ENCODE results near the gene ARID1B.

ARID1B gene

DNA sequence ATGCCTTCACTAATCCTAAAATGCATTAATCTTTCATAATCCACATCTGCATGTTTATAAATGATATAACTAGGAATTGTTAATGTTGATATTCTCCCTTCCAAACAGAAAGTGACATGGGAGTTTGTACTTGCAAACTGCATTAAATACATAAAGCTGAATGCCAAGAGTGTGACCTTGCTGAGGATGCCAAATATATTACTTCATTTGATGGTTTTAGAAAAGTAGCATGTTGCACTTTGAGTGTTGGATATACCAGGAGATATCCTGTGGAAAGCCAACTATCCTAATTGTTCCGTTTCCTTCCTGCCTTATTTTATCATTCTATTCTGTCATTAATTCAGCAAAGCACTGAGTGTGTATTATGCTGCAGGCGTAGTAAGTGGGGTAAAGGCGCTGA is 316.4 kb downstream of the ARID1B start:
- Histone ChIP-seq H3K4me3 (ENCODE audit: low read depth, low read length) (no peak overlapping the region), H3K27ac (no peak overlapping the region), H3K27me3 (replicated peaks) (no peaks in the 10 kb centered on the region), H3K36me3 (replicated peaks) (no peaks in the 10 kb centered on the region)
- in situ Hi-C loops (cut with HindIII; ENCODE audit: low pct_ligation_motif_present, low sequenced_read_pairs) = no loop called here
- no peak for TF ChIP-seq CTCF (IDR thresholded peaks at IDR 0.05; ENCODE audit: low read depth, low read length, missing control alignments)
- no peak for DNase-seq

DNA sequence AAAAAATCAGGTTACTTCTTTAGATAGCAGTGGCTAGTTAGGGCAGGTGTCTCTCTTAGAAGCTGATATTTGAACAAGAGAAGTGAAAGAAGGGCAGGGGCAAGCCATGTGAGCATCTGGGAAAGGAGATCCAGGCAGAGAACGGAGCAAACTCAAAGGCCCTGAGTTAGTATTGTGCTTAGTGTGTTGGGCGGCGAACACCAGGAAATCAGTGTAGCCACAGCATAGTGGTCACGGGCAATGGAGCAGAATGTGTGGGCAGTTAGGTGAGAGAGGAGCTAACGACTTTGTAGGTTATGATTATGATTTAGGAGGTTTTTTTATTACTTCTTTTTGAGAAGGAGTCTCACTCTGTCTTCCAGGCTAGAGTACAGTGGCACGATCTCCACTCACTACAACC is 316.9 kb downstream of the ARID1B start:
- DNase-seq = no peak
- no peak for TF ChIP-seq CTCF (IDR thresholded peaks at IDR 0.05; ENCODE audit: low read depth, low read length, missing control alignments)
- Histone ChIP-seq H3K36me3 (replicated peaks) (no peaks in the 10 kb centered on the region), H3K4me3 (ENCODE audit: low read depth, low read length) (no peak overlapping the region), H3K27me3 (replicated peaks) (no peaks in the 10 kb centered on the region), H3K27ac (no peak overlapping the region)
- in situ Hi-C loops (cut with HindIII; ENCODE audit: low pct_ligation_motif_present, low sequenced_read_pairs) = no loop called here

- in situ Hi-C loops (cut with HindIII; ENCODE audit: low pct_ligation_motif_present, low sequenced_read_pairs) = no loop called here
- no peak for DNase-seq
- no peaks in the 10 kb centered on the region for H3K27me3 ChIP-seq (replicated peaks)
Observed at GRCh38 chr6:157095084-157095483, 317.9 kb downstream of the ARID1B start.

DNA sequence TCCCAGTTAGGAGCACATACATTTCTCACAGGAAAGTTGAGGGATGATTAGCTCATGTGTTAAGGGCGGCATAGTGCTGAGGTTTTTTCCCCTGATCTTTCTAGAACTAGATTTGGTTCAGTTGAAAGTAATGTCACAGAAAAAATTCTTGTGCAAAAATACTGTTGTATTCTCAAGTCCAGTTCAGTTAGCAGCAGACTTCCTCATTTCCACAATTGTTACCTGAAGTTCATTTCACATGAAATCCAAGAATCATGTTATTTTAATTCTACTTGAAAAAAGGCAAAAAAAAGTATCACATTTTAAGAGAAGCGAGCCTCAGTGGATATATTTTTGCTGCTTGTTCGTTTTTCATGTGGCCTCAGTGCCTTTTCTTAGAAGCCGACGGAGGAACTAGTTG is 318.4 kb downstream of the ARID1B start:
- in situ Hi-C loops (cut with HindIII; ENCODE audit: low pct_ligation_motif_present, low sequenced_read_pairs) = no loop called here
- no peaks in the 10 kb centered on the region for H3K36me3 ChIP-seq (replicated peaks)
- no peak for TF ChIP-seq CTCF (IDR thresholded peaks at IDR 0.05; ENCODE audit: low read depth, low read length, missing control alignments)
- no peak for DNase-seq
- no peak overlapping the region for H3K27ac ChIP-seq
- no peaks in the 10 kb centered on the region for H3K27me3 ChIP-seq (replicated peaks)
- H3K4me3 ChIP-seq (ENCODE audit: low read depth, low read length) = no peak overlapping the region

More at GRCh38 chr6:157095084-157095483, 317.9 kb downstream of the ARID1B start:
- Histone ChIP-seq H3K4me3 (ENCODE audit: low read depth, low read length) (no peak overlapping the region), H3K36me3 (replicated peaks) (no peaks in the 10 kb centered on the region), H3K27ac (no peak overlapping the region)
- no peak for TF ChIP-seq CTCF (IDR thresholded peaks at IDR 0.05; ENCODE audit: low read depth, low read length, missing control alignments)

DNA sequence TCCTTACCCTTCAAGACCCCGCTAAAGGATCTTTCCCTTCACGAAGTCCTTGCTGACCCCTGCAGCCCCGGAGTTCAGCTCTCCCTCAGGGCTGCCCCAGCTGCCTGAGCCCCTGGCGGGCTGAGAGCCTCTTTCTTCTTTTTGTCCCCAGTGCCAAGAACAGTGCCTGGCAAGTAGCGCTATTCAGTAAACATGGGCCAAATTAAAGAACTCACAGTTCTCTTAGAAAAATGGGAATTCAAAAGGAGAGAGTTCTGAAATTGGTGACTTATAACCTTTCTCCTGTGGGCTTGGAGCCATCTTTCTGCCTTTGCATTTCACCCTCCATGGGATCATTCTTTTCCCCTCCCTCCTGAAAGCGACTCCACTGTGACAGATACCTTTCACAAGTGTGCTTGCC is 318.9 kb downstream of the ARID1B start:
- no peak for TF ChIP-seq CTCF (IDR thresholded peaks at IDR 0.05; ENCODE audit: low read depth, low read length, missing control alignments)
- H3K36me3 ChIP-seq (replicated peaks) = no peaks in the 10 kb centered on the region
- DNase-seq = no peak
- in situ Hi-C loops (cut with HindIII; ENCODE audit: low pct_ligation_motif_present, low sequenced_read_pairs) = no loop called here
- H3K4me3 ChIP-seq (ENCODE audit: low read depth, low read length) = no peak overlapping the region
- H3K27me3 ChIP-seq (replicated peaks) = no peaks in the 10 kb centered on the region
- no peak overlapping the region for H3K27ac ChIP-seq

- H3K27me3 ChIP-seq (replicated peaks) = no peaks in the 10 kb centered on the region
- DNase-seq = no peak
- no peak overlapping the region for H3K27ac ChIP-seq
- TF ChIP-seq CTCF (IDR thresholded peaks at IDR 0.05; ENCODE audit: low read depth, low read length, missing control alignments) = no peak
- in situ Hi-C loops (cut with HindIII; ENCODE audit: low pct_ligation_motif_present, low sequenced_read_pairs) = no loop called here
- H3K36me3 ChIP-seq (replicated peaks) = no peaks in the 10 kb centered on the region
- no peak overlapping the region for H3K4me3 ChIP-seq (ENCODE audit: low read depth, low read length)
Observed at GRCh38 chr6:157096522-157096921, 319.3 kb downstream of the ARID1B start.
